NOMO-1 treated with DMSO at 0.1 percent for 48 hours (cell line): ENCODE results near the gene VASP.
A peak's percentile ranks its signal among the peaks of the same experiment; 100 is the strongest.

Source experiments
- DNase-seq: peaks from one replicate; lab custom pipeline; 2025; ENCODE audit not compliant: unreplicated experiment; lab: John Stamatoyannopoulos, UW

The VASP gene

GRCh38 chr19:45547965-45548609 is 40.8 kb downstream of the VASP start:
- no peak for DNase-seq

GRCh38 chr19:45553464-45553863 is 46.2 kb downstream of the VASP start:
- DNase-seq, result no peak

DNA sequence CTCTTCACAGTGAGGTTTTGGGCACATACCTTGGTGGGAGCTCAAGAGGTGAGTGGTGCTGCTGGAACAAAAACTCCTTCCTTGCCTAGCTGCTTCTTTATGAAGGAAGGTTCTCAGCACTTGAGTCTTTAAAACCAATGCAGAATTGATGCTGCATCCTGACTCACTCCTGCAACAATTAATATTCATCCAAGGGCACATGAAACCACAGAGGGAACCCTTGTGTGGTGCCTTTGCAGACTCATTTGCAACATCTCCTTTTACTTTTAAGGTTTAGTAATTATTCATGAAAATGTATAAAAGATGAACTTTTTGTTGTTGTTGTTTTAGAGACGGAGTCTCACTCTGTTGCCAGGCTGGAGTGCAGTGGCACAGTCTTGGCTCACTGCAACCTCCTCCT is 47.2 kb downstream of the VASP start:
- DNase-seq, result no peak

- DNase-seq, result no peak
These were observed 49.6 kb downstream of the VASP start for GRCh38 chr19:45556835-45557234.

- DNase-seq, result peak; percentile 76
These were observed 51.2 kb downstream of the VASP start for GRCh38 chr19:45558399-45558878.

DNA sequence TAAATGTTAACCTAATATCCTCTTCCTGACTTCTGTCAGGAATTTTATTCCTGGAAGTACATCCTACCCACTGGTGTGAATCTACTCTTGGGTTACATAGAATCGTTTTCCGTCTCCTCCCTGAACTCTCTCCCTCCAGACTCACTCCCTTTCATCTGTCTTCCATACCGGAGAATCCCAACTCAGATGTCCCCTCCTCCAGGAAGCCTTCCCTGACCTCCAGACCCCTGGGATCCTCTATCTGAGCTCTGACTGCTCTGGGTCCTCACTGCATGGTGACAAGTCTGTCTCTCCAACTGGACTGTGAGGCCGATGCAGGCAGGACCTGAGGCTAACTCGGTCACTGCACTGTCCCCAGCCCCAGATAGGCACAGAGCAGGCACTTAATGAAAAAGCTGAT is 52.8 kb downstream of the VASP start:
- no peak for DNase-seq

DNA sequence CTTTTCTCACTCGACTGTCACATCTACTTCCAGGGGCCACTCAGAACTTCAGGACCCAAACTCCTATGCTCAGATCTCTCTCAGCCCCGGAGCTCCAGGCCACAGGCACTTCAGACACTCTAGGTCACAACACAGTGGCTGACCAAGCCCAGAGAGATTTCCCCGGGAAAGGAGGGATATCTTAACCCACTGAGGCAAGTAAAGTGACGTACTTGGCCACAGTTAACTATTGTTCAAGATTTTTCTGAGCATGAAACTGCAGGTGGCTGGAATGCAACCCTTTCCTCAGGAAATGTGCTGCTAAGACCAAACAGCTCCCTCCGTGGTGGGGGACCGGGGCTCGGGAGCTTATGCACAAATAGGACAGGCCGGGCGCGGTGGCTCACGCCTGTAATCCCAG is 53.4 kb downstream of the VASP start:
- DNase-seq, result no peak

GRCh38 chr19:45564131-45564780 is 57.0 kb downstream of the VASP start:
- DNase-seq, result no peak

- DNase-seq, result no peak
These were observed 60.3 kb downstream of the VASP start for GRCh38 chr19:45567609-45568008.

DNA sequence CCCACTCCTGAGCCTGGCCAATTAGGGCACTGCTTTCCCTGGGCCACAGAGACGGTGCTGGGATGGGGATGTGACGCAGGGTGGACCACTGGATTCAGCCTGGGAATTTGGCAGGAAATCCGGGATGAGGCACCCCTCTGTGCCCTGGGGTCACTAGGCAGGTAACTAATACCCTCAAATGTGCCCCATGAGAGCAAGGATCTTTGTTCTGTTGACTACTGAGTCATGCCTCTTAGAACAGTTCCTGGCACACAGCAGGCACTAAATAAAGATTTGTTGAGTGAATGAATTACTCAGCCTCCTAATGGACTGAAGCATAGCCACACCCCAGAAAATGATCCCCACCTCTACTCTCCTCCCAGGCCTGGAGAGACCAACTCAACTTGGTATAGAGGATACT is 61.5 kb downstream of the VASP start:
- no peak for DNase-seq

- DNase-seq, result peak; percentile 5
These were observed 62.5 kb downstream of the VASP start for GRCh38 chr19:45569619-45570421.

GRCh38 chr19:45571457-45572220 is 64.4 kb downstream of the VASP start:
- DNase-seq, result no peak

- DNase-seq, result no peak
These were observed 67.2 kb downstream of the VASP start for GRCh38 chr19:45574526-45574925.

DNA sequence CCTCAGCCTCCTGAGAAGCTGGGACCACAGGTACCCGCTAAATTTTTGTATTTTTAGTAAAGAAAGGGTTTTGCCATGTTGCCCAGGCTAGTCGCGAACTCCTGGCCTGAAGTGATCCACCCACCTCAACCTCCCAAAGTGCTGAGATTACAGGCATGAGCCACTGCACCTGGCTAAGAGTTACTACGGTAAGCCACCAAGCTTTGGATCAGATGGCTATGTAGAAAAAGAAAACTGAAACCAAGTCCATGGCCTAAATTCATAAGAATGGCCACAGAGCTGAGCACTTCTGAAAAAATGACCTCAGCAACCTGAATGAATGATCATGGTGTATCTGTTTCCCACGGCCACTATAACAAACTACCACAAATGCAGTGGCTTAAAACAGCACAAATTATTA is 67.9 kb downstream of the VASP start:
- DNase-seq, result no peak
